Loucy (cell line): ENCODE measurements around the gene MYH9.
"Not testable (repeated sequence)": the region's sequence is repeated elsewhere in the genome, so short reads cannot be mapped to it uniquely, and the experiment has no call there.

Experiments
- H2AFZ ChIP-seq: fragments of 200-600 bp; sonication (generic); 2 replicates; pipeline ENCODE4 v1.6.0; 2016; ENCODE audit warnings: antibody characterized with exemption, mild to moderate bottlenecking, low read length, moderate library complexity
- H3F3A ChIP-seq: fragments of 200-600 bp; 2 replicates; pipeline ENCODE4 v1.6.0; 2016; ENCODE audit warnings: antibody characterized with exemption, low read depth, mild to moderate bottlenecking
- H3K27me3 ChIP-seq: fragments of 200-600 bp; sonication (generic); 2 replicates; pipeline ENCODE4 v1.6.1; 2014; ENCODE audit warnings: low read length, mild to moderate bottlenecking; ENCODE audit not compliant: insufficient read depth, poor library complexity, severe bottlenecking
- H3K36me3 ChIP-seq: fragments of 200-600 bp; sonication (generic); 2 replicates; pipeline ENCODE4 v1.6.1; 2016; ENCODE audit warnings: low read length; ENCODE audit not compliant: insufficient read depth
- H3K4me1 ChIP-seq: fragments of 200-600 bp; sonication (generic); 2 replicates; pipeline ENCODE4 v1.5.1; 2014; ENCODE audit warnings: low read length, mild to moderate bottlenecking; ENCODE audit not compliant: insufficient read depth, poor library complexity, severe bottlenecking
- H3K4me2 ChIP-seq: fragments of 200-600 bp; sonication (generic); 2 replicates; pipeline ENCODE4 v1.6.0; 2014; ENCODE audit warnings: antibody characterized with exemption, low read length, low read depth, mild to moderate bottlenecking; ENCODE audit not compliant: poor library complexity, severe bottlenecking
- H3K4me3 ChIP-seq: fragments of 200-600 bp; sonication (generic); 2 replicates; pipeline ENCODE4 v1.5.1; 2014; ENCODE audit warnings: low read length, mild to moderate bottlenecking, mixed read lengths; ENCODE audit not compliant: poor library complexity, severe bottlenecking
- H3K79me2 ChIP-seq: fragments of 200-600 bp; sonication (generic); 2 replicates; pipeline ENCODE4 v1.6.1; 2014; ENCODE audit warnings: low read length; ENCODE audit not compliant: insufficient read depth
- H3K9ac ChIP-seq: fragments of 200-600 bp; sonication (generic); 2 replicates; pipeline ENCODE4 v1.6.0; 2014; ENCODE audit warnings: mild to moderate bottlenecking, low read depth, low read length, moderate library complexity; ENCODE audit not compliant: poor library complexity, severe bottlenecking
- H3K9me2 ChIP-seq: fragments of 200-600 bp; sonication (generic); replicated peaks from 2 replicates; pipeline ENCODE4 v1.6.1; 2016; ENCODE audit warnings: low read depth, low read length, mixed read lengths
- H3K9me3 ChIP-seq: fragments of 200-600 bp; sonication (generic); 2 replicates; pipeline ENCODE4 v1.6.1; 2014; ENCODE audit warnings: mild to moderate bottlenecking, antibody characterized with exemption, low read length, low read depth; ENCODE audit not compliant: insufficient read depth
- H4K20me1 ChIP-seq: fragments of 200-600 bp; sonication (generic); 2 replicates; pipeline ENCODE4 v1.6.0; 2014; ENCODE audit warnings: antibody characterized with exemption, low read length, mild to moderate bottlenecking; ENCODE audit not compliant: insufficient read depth, poor library complexity, severe bottlenecking
- CTCF ChIP-seq: fragments of 200-600 bp; sonication (generic); conservative IDR thresholded peaks from 2 replicates; pipeline ENCODE4 v1.5.1; 2014; ENCODE audit warnings: mild to moderate bottlenecking, antibody characterized with exemption, low read length
- EZH2phosphoT487 ChIP-seq: fragments of 200-600 bp; IDR thresholded peaks from 2 replicates; pipeline ENCODE4 v1.6.1; 2018; ENCODE audit warnings: antibody characterized with exemption, mild to moderate bottlenecking, moderate library complexity, borderline replicate concordance

MYH9 gene

GRCh38 chr22:36293606-36294292 lies 94.0 kb downstream of the MYH9 start:
- TF ChIP-seq CTCF: no peak
- peaks cover 86% of the 10 kb centered on the region for H3K36me3 ChIP-seq
- no peak overlapping the region for H3K4me3 ChIP-seq
- no peaks in the 10 kb centered on the region for H3K27me3 ChIP-seq
- H4K20me1 ChIP-seq: no peaks in the 10 kb centered on the region
- no peak overlapping the region for H3K4me2 ChIP-seq
- no peaks in the 10 kb centered on the region for H3K9me3 ChIP-seq
- H3K4me1 ChIP-seq: no peaks in the 10 kb centered on the region
- no peaks in the 10 kb centered on the region for H3K79me2 ChIP-seq
- H3K9ac ChIP-seq: no peak overlapping the region
- no peaks in the 10 kb centered on the region for H3K9me2 ChIP-seq
- H2AFZ ChIP-seq: no peak overlapping the region
- H3F3A ChIP-seq: no peaks in the 10 kb centered on the region

- no peak overlapping the region for H3K9ac ChIP-seq
- H3K4me2 ChIP-seq: no peak overlapping the region
- H3K36me3 ChIP-seq: peaks cover 86% of the 10 kb centered on the region
- H2AFZ ChIP-seq: no peak overlapping the region
- no peaks in the 10 kb centered on the region for H4K20me1 ChIP-seq
- TF ChIP-seq CTCF (no peak), EZH2phosphoT487 (no peak)
- no peak overlapping the region for H3K4me3 ChIP-seq
- no peaks in the 10 kb centered on the region for H3K4me1 ChIP-seq
- H3K9me3 ChIP-seq: no peaks in the 10 kb centered on the region
- no peaks in the 10 kb centered on the region for H3K27me3 ChIP-seq
- no peaks in the 10 kb centered on the region for H3K9me2 ChIP-seq
- no peaks in the 10 kb centered on the region for H3F3A ChIP-seq
- no peaks in the 10 kb centered on the region for H3K79me2 ChIP-seq
Observed at GRCh38 chr22:36292823-36293530, 94.8 kb downstream of the MYH9 start.

GRCh38 chr22:36291831-36292740 lies 95.7 kb downstream of the MYH9 start:
- TF ChIP-seq CTCF (no peak), EZH2phosphoT487 (no peak)
- H3K4me2 ChIP-seq: no peak overlapping the region
- no peaks in the 10 kb centered on the region for H3F3A ChIP-seq

GRCh38 chr22:36290391-36291075 lies 97.2 kb downstream of the MYH9 start:
- peaks cover 84% of the 10 kb centered on the region; the same call in 1 of the 2 replicates for H3K36me3 ChIP-seq
- not testable (repeated sequence) for H3K9me2 ChIP-seq, H4K20me1 ChIP-seq, H3K4me2 ChIP-seq, H3K9me3 ChIP-seq, H3F3A ChIP-seq, H2AFZ ChIP-seq, H3K9ac ChIP-seq, H3K4me3 ChIP-seq, H3K27me3 ChIP-seq, H3K4me1 ChIP-seq, H3K79me2 ChIP-seq

More at GRCh38 chr22:36291831-36292740, 95.7 kb downstream of the MYH9 start:
- peaks cover 84% of the 10 kb centered on the region for H3K36me3 ChIP-seq
- H4K20me1 ChIP-seq: no peaks in the 10 kb centered on the region
- no peaks in the 10 kb centered on the region for H3K79me2 ChIP-seq
- no peaks in the 10 kb centered on the region for H3K9me3 ChIP-seq
- no peaks in the 10 kb centered on the region for H3K4me1 ChIP-seq
- H3K9me2 ChIP-seq: no peaks in the 10 kb centered on the region
- no peak overlapping the region for H3K4me3 ChIP-seq
- no peaks in the 10 kb centered on the region for H3K27me3 ChIP-seq
- no peak overlapping the region for H3K9ac ChIP-seq
- H2AFZ ChIP-seq: no peak overlapping the region
